ENCODE measurements around the gene HDC. TPM values are rescaled to one million over a fixed set of nuclear protein-coding genes. Genes with fewer than 3 reads are reported as not detected.

HDC gene
- total RNA-seq, 2 donors from 2014 or later = 4.1 TPM; not detected in 1

GRCh38 chr15:50259276-50259675 is 6.2 kb downstream of the HDC start:
- no peaks in the 10 kb centered on the region for H3K36me3 ChIP-seq
- no peak for TF ChIP-seq CTCF (IDR thresholded peaks at IDR 0.05)
- no peak for TF ChIP-seq POLR2AphosphoS5 (IDR thresholded peaks at IDR 0.05)
- TF ChIP-seq POLR2A (IDR thresholded peaks at IDR 0.05) = no peak
- intact Hi-C loops (cut with DNase I) = no loop called here
- no peaks in the 10 kb centered on the region for H3K9me3 ChIP-seq
- no peaks in the 10 kb centered on the region for H3K27me3 ChIP-seq (replicated peaks; ENCODE audit: insufficient read depth)
- H3K4me3 ChIP-seq = no peak overlapping the region
- WGBS = 80% methylated on average over 5 of the region's 5 CpGs
- no peak for DNase-seq (ENCODE audit: low spot score)
- H3K4me1 ChIP-seq (replicated peaks) = no peaks in the 10 kb centered on the region
- no peak overlapping the region for H3K27ac ChIP-seq

GRCh38 chr15:50257924-50258323 is 7.6 kb downstream of the HDC start:
- no peak overlapping the region for H3K27ac ChIP-seq
- WGBS = 94% methylated on average over 3 of the region's 3 CpGs

GRCh38 chr15:50257332-50257731 is 8.2 kb downstream of the HDC start:
- no peak for DNase-seq (ENCODE audit: low spot score)
- H3K4me1 ChIP-seq (replicated peaks) = no peaks in the 10 kb centered on the region
- H3K9me3 ChIP-seq = no peaks in the 10 kb centered on the region
- TF ChIP-seq POLR2A (IDR thresholded peaks at IDR 0.05) (no peak), POLR2AphosphoS5 (IDR thresholded peaks at IDR 0.05) (no peak), CTCF (IDR thresholded peaks at IDR 0.05) (no peak)
- H3K27me3 ChIP-seq (replicated peaks; ENCODE audit: insufficient read depth) = no peaks in the 10 kb centered on the region
- no peak overlapping the region for H3K4me3 ChIP-seq
- no peaks in the 10 kb centered on the region for H3K36me3 ChIP-seq
- intact Hi-C loops (cut with DNase I) = no loop called here
- no peak overlapping the region for H3K27ac ChIP-seq
- WGBS = 83% methylated on average over 8 of the region's 8 CpGs

More at GRCh38 chr15:50257924-50258323, 7.6 kb downstream of the HDC start:
- Histone ChIP-seq H3K9me3 (no peaks in the 10 kb centered on the region), H3K27me3 (replicated peaks; ENCODE audit: insufficient read depth) (no peaks in the 10 kb centered on the region), H3K4me1 (replicated peaks) (no peaks in the 10 kb centered on the region), H3K4me3 (no peak overlapping the region), H3K36me3 (no peaks in the 10 kb centered on the region)
- no peak for TF ChIP-seq POLR2A (IDR thresholded peaks at IDR 0.05)
- intact Hi-C loops (cut with DNase I) = no loop called here
- no peak for DNase-seq (ENCODE audit: low spot score)

GRCh38 chr15:50256188-50257041 is 9.1 kb downstream of the HDC start:
- H3K4me1 ChIP-seq (replicated peaks) = no peaks in the 10 kb centered on the region
- no peak for DNase-seq (ENCODE audit: low spot score)
- TF ChIP-seq POLR2AphosphoS5 (IDR thresholded peaks at IDR 0.05) (no peak), POLR2A (IDR thresholded peaks at IDR 0.05) (no peak), CTCF (IDR thresholded peaks at IDR 0.05) (no peak)
- H3K9me3 ChIP-seq = no peaks in the 10 kb centered on the region
- H3K27me3 ChIP-seq (replicated peaks; ENCODE audit: insufficient read depth) = no peaks in the 10 kb centered on the region
- no peak overlapping the region for H3K27ac ChIP-seq
- H3K4me3 ChIP-seq = no peak overlapping the region
- no peaks in the 10 kb centered on the region for H3K36me3 ChIP-seq
- intact Hi-C loops (cut with DNase I) = no loop called here
- WGBS = 45% methylated on average over 5 of the region's 5 CpGs

GRCh38 chr15:50252556-50252955 is 13.0 kb downstream of the HDC start:
- no peaks in the 10 kb centered on the region for H3K4me1 ChIP-seq (replicated peaks)
- no peaks in the 10 kb centered on the region for H3K27me3 ChIP-seq (replicated peaks; ENCODE audit: insufficient read depth)
- no peak for TF ChIP-seq POLR2AphosphoS5 (IDR thresholded peaks at IDR 0.05)
- no peak for TF ChIP-seq CTCF (IDR thresholded peaks at IDR 0.05)
- TF ChIP-seq POLR2A (IDR thresholded peaks at IDR 0.05) = no peak
- no peaks in the 10 kb centered on the region for H3K9me3 ChIP-seq
- no peak for DNase-seq (ENCODE audit: low spot score)
- 93% methylated on average over 11 of the region's 11 CpGs for WGBS
- no peaks in the 10 kb centered on the region for H3K36me3 ChIP-seq
- no peak overlapping the region for H3K27ac ChIP-seq
- intact Hi-C loops (cut with DNase I) = no loop called here
- H3K4me3 ChIP-seq = no peak overlapping the region

Data from prostate gland (tissue), 2 donors.